Activated CD8-positive, alpha-beta memory T cell treated with anti-CD3 and anti-CD28 coated beads for 1 hour (primary cell): Measurements from ENCODE around the gene CD248.
A peak's percentile ranks its signal among the peaks of the same experiment; 100 is the strongest.
"Not testable (repeated sequence)": the region's sequence is repeated elsewhere in the genome, so short reads cannot be mapped to it uniquely, and the experiment has no call there.

ENCODE experiments used
- DNase-seq, 2 donors: peaks; one replicate each; pipeline ENCODE4 v3.0.0-alpha.2; 2020; ENCODE audit warnings: low read depth in 1 of 2; ENCODE audit errors: extremely low read depth in 1 of 2

Gene CD248

DNA sequence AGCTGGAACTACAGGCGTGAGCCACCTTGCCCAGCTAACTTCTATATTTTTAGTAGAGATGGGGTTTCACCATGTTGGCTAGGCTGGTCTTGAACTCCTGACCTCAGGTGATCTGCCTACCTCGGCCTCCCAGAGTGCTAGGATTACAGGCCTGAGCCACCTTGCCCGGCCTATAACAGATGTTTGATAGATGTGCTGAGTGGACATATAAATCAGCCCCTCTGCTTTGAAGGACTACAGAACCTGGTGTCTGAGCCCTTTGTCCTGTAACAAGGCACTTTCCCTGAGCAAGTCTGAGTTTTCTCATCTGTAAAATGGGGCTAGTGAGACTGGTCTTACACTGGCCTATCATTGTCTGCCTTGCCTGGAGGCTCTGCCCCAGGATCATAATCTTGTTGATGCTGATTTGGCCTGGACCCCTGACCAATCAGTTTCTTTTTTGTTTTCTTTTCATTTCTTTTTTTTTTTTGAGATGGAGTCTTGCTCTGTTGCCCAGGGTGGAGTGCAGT is 12.4 kb upstream of the CD248 start:
- no peak for DNase-seq

DNA sequence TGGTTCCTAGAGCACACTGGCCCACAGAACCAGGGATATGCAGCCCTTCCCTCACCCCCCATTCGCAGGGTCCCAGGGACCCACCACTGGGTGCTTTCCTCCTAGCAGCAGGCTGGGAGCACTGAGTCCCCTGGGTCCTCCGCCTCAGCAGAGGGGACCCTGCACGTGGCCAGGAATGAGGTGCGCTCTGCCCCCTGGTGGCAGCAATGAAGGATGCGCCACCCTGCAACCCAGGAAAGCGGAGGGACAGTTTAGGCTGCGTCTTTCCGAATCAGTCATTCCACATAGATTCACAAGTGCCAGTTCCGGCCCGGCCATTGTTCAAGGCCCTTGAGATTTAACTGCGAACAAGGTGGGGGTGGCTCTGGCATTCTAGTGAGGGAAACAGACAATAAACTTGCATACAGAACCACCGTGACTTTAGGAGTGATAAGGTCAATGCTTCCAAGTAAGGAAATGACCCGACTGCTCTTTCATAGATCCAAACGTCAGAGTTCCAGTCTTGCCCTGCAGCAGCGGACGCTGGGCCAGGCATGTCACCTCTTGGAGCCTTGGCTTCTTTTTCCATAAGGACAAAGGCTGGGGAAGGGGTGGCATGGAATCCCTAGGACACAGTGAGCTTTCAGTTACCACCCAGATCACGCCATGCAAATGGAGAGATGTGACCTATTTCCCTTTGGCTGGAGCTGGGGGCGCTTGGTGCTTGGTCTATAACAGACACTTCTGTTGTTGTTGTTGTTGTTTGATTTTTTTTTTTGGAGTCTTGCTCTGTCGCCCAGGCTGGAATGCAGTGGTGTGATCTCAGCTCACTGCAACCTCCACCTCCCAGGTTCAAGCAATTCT is 11.7 kb upstream of the CD248 start:
- DNase-seq, result peak in 1 of 2 donors; percentile 72

DNA sequence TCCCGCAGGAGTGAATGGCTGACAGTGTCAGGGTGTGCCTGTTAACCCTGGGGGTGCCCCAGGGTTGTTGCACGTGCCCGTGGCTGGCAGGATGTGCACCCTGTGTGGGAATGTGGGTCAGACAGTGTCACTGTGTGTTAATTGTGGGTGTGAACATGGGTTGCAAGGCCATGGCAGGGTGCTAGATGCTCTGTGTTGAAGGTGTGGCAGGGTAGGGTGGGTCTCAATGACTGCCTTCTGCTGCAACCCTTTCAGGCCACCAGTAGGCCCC is 11.1 kb upstream of the CD248 start:
- DNase-seq, result no peak

DNA sequence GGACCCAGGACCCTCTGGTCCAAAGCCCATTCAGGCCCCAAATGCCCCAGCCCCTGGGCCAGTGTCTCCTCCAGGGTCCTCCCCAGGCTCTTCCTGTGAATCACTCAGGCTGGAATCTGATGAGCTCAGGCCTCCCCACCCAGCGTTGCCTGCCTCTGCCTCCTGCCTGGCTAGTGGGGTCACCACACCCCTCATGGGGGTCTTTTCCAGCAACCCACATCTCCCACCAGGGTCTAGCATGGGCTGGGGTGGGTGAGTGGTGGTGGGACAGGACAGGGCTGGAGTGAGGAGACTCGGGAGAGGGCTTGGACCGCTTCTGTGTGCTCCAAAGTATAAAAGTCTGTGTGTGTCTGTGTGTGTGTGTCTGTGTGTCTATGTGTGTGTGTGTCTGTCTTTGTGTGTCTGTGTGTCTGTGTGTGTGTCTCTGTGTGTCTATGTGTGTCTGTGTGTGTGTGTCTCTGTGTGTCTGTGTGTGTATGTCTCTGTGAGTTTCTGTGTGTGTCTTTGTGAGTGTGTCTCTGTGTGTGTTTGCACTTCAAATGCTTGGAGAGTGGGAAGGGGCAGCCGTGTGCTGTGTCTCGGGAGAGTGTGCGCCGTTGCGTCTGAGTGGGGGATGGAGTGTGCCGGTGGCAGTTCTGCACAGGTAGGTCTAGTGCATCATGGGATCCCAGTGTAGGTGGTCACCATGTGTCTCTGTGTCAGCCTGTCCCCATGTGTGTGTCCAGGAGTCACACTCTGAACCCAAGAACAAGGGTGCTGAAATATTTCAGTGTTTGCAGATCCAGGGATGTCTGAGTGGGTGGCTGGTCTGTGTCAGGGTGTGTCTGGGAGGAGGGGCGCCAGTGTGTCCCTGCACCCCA is 10.6 kb upstream of the CD248 start:
- DNase-seq, result no peak

DNA sequence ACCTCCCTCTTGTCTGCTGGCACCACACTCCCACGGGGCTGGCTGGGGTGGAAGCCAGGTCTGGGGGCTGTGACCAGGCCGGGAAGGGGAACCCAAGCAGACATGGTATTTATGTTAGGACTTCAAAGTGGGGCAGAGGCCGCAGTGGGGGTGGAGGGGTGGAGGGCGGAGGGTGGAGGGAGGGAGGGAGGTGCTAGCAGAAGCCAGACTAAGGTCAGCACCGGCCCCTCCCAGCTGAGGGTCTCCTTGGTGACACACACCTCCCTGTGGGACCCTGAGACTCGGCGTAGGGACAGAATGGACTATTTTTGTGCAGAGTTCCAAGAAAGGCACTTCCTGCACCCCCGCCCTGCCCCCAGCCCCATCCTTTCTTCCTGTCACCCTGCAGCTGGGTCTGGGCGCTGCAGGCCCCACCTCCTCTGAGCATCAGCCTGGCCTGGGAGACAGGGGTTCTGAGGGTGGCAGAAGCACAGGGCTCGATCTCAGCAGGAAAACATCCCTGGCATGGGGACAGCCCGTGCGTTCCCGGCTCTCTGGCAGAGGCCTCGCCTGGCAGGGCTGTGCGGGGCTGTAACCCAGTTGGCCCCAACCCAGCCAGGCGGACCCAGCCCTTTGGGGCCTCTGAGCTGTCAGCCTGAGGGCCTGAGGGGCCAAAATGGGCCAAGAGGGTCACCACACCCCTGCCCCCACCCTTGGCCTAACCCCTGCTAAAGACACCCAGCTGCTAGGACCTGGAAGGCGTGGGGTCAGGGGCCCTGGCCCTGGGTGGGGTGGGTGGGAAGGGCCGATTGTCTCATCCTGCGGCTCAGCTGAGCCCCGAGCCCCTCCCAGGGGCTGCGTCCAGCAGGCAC is 9.6 kb upstream of the CD248 start:
- DNase-seq, result no peak

DNA sequence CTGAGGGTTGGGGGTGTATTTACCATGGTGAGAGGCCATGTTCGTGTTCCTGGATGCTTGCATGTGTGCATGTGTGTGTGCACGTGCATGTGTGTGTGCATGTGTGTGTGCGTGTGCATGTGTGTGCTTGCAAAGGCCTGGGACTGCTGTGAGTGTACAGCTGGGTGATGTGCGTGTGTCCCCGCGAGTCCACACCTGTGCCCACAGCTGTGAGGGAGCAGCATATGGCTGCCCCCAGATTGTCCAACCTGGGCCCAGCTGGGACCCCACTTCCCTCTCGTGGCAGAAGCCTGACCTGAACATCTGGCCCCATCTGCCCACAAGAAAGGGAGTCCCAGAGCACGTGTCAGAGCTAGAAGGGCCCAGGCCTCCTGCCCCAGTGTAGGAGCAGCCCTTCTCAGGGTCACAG is 8.4 kb upstream of the CD248 start:
- DNase-seq, result no peak

DNA sequence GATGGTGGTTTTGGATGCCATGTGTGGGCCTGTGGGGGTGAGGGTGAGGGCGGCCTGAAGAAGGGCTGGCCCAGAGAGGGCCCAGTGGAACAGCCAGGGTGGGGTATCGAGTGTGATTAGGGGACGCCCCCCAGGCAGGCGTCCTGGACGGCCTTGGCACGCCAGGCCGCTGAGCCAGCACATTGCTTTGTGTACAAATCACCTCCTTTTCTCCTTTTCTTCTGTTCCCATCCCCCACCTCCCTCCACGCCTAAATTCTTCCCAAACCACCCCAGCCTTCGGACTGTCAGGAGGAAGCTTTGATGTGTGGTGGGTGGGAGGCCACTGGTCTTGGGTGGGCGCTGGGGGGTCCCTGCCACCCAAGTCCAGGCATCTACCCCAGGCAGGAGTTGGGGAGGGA is 7.8 kb upstream of the CD248 start:
- DNase-seq, result no peak

DNA sequence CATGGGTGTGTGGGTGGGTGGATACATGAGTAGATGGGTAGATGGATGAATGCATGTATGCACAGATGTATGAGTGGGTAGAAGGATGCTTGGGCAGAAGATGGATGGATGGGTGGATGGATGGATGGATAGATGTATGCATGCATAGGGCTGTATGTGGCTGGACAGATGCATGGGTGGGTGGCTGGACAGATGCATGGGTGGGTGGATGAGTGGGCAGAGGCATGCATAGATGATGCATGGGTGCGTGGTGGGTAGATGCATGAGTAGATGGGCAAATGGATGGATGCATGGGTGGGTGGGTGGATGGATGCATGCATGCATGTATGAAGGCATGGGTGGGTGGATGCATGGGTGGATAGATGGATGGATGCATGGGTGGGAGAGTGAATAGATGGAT is 6.8 kb upstream of the CD248 start:
- DNase-seq, result no peak

DNA sequence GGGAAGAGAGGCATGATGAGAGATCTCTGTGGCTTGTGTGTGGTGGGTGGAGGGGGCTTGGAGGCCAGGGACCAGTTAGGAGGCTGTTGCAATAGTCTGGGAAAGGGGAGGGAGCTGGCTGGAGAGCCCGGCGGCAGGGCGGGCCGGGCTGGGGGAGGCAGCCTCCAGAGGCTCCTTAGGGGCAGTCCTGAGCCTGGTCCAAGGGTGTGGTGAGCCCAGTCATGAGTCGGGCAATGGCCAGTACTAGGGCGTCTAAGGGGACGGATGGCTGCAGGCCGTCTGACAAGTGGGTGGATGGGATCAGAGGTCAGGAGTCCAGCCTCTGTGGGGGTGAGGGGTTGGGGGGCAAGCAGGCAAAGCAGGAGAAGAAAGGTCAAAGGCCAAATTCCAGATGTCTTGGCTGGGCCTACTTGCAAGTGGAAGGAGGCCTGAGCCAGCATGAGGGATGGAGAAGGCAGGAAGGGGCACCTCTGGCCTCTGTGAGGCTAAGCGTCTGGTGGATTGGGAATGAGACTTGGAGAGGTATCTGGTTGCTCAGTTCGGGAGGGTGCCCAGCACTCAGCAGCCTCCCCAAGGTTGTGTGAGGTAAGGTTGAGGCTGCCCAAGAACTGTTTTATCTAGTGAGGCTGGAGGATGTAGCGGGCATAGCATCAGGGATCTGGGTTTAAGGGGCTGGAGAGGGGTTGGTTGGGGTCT is 6.0 kb upstream of the CD248 start:
- DNase-seq, result no peak

DNA sequence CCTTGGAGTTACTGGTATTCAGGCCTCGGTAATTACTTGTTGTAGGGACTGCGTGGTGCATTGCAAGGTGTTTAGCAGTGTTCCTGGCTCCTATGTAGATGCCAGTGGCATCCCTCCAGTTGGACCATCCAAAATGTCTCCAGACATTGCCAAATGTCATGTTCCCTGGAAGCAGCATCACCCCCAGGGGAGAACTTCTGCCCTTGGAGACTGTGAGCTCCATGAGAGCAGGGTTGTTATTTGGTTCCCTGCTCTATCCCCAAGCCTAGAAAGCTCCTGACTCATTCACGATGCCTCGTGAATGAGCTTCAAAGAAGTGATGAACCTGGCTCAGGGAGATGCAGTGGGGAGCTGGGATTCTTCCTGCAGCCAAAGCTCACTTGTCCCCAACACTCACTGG is 4.8 kb upstream of the CD248 start:
- no peak for DNase-seq

DNA sequence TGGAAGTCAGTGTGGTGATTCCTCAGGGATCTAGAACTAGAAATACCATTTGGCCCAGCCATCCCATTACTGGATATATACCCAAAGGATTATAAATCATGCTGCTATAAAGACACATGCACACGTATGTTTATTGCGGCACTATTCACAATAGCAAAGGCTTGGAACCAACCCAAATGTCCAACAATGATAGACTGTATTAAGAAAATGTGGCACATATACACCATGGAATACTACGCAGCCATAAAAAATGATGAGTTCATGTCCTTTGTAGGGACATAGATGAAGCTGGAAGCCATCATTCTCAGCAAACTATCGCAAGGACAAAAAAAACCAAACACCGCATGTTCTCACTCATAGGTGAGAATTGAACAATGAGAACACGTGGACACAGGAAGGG is 3.9 kb upstream of the CD248 start:
- not testable (repeated sequence) for DNase-seq

DNA sequence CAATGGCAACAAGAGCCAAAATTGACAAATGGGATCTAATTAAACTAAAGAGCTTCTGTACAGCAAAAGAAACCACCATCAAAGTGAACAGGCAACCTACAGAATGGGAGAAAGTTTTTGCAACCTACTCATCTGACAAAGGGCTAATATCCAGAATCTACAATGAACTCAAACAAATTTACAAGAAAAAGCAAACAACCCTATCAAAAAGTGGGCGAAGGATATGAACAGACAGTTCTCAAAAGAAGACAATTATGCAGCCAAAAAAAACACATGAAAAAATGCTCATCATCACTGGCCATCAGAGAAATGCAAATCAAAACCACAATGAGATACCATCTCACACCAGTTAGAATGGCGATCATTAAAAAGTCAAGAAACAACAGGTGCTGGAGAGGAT is 3.4 kb upstream of the CD248 start:
- DNase-seq, result not testable (repeated sequence)

DNA sequence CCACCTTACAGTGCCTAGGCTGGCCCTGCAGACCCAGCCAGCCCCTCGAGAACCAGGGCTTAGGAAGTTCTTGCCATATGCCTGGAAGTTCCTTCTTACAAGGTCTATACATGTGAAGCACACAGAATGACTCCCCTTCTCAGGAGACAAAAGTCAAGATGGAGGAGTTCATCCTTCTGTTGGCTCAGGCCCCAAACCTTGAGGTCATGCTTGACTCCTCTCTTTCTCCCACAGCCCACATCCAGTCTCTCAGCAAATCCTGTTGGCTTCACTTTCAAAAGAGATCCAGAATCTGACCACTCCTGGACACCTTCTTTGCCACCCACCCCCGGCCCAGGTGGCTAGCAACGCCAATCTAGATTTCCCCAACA is 1.7 kb upstream of the CD248 start:
- DNase-seq, result no peak

DNA sequence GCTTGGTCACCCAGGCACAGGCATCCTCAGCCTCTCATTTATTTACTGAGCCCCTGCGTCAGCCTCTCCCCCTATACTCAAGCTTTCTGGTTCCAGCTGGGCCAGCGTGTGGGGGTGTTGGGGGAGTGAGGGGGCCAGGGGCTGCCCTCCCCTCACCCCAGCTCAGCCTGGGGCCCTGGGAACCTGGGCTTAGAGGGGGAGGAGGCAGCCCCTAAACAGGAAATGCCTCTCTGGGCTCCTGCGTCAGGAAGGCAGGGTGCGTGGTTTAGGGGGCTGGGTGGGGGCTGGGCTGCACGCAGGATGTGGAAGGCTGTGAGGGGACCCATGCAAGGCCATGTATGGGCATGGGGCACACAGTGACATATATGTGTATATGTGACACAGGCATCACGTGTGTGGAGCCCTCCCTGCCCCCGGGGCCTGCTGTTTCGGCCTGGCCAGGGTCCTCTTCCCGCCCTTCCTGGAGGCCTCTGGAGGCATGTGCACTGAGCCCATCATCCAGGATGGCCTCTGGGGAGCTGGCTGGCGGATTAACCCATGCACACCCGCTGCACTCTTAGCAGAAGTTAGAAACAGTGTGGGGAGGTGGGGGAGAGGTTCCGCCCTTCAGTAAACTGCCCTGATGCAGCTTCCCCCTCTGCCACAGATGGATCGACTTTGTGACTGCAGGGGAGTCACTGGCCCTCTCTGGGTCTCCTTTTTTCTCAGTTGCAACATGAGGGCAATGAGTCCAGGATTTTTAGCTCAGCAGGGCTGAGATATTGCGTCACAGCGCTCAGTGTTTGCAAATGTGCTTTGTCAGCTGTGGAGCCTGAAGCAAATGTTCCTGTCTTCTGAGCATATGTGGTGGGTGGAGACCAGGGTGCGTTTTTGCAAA is 1.1 kb upstream of the CD248 start:
- peak; percentile 58 to 77 for DNase-seq

DNA sequence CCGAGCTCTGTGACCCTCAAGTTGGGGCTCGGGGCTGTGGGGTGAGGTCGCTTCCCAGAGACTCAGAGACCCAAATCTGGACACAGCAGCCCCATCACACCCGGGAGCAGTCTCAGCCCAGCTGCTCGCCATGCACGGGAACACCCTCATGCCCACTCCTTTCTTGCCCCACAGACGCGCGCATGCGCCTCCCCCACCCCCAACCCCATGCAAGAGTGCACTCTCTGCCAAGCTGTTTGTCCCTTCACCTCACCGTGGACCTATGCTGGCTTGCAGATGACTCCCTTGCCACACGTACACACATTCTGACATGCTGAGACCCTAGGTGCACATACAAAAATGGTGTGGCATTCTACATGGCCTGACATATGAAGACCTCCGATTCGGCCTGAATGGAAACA is 478 bp upstream of the CD248 start:
- no peak for DNase-seq

DNA sequence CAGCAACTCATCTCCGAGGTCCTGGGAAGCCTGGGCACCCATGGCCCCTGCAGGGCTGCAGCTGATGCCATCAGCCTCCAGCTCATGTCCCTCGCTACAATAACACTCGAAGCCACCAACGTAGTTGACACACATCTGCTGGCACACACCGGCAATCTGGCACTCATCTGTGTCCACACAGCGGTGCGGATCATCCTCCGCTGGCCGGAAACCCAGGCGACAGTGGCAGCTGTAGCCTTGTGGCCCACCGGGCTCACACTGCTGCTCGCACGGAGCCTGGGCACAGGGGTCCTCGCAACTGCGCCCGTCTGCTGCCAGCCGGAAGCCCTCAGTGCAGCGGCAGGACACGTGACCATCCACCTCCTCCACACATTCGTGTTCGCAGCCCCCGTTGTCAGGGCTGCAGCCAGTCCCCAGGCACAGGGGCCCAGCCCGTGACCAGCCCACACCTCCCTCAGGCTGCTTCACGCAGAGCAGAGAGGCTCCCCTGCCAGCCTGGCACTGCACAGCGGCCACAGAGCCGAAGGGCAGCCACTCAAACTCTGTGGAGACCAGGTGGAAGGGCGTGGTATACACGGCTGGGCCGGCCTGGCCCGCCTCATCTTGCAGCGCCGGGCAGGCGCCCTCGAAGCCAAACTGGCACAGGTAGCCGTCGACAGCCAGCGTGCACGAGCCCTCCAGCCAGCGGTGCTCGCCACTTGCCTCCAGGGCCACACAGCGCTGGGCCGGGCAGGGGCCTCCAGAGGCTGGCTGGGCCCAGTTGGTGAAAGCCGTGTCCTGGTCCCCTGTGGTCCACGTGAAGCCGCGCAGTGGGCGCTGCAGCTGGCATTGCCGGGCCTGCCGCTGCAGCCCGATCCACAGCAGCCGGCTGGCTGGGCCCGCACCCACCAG is 678 bp downstream of the CD248 start:
- DNase-seq, result no peak

DNA sequence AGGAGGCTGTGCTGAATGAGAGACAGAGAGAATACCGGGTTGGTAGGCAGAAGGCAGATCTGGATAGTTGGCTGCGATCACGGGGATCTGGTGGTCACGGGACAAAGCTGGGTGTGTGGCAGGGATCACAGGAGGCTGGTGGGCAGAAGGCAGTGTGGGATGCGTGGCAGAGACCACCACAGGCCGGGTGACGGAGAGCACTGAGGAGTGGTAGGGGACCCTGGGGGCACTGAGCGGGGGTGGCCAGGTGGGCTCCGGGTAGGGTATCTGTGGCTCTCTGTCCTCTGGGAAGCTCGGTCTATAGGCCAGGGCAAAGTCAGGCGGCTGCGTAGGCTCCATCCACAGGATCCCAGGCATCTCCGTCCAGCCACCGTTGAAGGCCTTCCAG is 1.4 kb downstream of the CD248 start:
- no peak for DNase-seq

DNA sequence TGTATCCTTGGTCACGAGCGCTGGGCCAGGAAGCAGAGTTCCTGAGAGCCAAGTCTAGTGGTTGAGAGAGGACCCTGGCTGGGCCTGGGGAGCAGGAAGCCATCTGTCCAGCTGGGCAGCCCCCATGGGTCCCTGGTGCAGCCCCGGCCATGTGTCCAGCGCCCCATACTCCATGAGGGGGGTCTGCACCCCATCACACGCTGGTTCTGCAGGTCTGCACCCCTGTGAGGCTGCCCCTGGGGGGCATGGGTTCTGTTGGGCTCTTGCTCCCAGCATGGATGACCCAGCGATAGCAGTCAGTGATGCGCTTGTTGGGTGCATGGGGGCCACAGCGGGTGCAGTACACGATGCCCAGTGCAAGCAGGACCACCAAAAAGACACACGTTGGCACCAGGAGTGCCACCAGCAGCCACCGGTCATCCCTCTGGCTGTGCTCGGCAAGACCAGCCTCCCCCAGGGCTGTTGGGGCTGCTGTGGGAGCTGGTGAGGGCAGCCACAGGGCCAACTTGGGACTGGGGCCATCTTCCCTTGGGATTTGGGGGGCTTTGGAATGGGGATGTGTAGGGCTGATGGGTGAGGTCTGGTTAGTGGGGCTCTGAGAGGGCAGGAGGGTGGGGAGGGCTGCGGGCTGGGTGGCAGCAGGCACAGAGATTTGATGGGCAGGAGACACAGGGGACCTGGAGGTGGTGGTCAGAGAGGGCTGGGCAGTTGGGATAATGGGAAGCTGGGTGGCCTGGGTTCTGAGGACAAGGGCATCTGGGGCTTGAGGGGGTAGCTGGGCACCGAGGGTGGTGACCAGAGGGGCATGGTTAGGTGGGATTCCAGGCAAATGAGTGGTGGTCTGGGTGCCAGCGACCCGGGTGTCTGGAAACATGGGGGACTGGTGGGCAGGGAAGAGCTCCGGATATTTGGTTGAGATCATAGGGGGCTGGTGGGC is 2.0 kb downstream of the CD248 start:
- no peak for DNase-seq
